K562 (cell line): ENCODE data around the gene PPM1F. TPM values are rescaled to one million over a fixed set of nuclear protein-coding genes. Genes with fewer than 3 reads are reported as not detected.
A peak's percentile ranks its signal among the peaks of the same experiment; 100 is the strongest.

ENCODE experiments used
- AFF4 ChIP-seq: sonication (generic); formaldehyde crosslinking; IDR thresholded peaks from 2 replicates; pipeline ENCODE4 v1.8.0; 2023; ENCODE audit warnings: mild to moderate bottlenecking, missing genetic modification reagents
- ARID3B ChIP-seq: fragments of 250-450 bp; sonication (Bioruptor Pico); IDR thresholded peaks from 2 replicates; pipeline ENCODE4 v1.4.0; 2020; ENCODE audit warnings: borderline replicate concordance
- ASH1L ChIP-seq: fragments of 450-650 bp; IDR thresholded peaks from 2 replicates; pipeline ENCODE4 v1.6.1; 2018; ENCODE audit warnings: borderline replicate concordance, mild to moderate bottlenecking, low read depth; ENCODE audit not compliant: partially characterized antibody
- BHLHE40 ChIP-seq: IDR thresholded peaks from 2 replicates; pipeline ENCODE4 v1.6.1; 2011; ENCODE audit warnings: low read length, improper control_type of control experiment
- CREB1 ChIP-seq, 2 experiments: sonication (generic) in 1 of 2; formaldehyde crosslinking in 1 of 2; IDR thresholded peaks; 2 replicates each; pipeline versions ENCODE4 v1.6.1 to v1.8.0; 2012 to 2022; ENCODE audit warnings: inconsistent platforms in 1 of 2, mild to moderate bottlenecking in 1 of 2, missing genetic modification reagents in 1 of 2, moderate library complexity in 1 of 2
- CTBP1 ChIP-seq: fragments of 450-650 bp; IDR thresholded peaks from 2 replicates; pipeline ENCODE4 v1.6.1; 2016; ENCODE audit warnings: borderline replicate concordance
- DIDO1 ChIP-seq: fragments of 450-650 bp; IDR thresholded peaks from 2 replicates; pipeline ENCODE4 v1.6.1; 2016; ENCODE audit warnings: low read depth, missing biosample characterization, missing genetic modification characterization
- ESRRA ChIP-seq: fragments of 450-650 bp; IDR thresholded peaks from 2 replicates; pipeline ENCODE4 v1.6.1; 2014; ENCODE audit warnings: low read depth, mild to moderate bottlenecking, moderate library complexity, borderline replicate concordance
- HDGF ChIP-seq: fragments of 450-650 bp; IDR thresholded peaks from 2 replicates; pipeline ENCODE4 v1.6.1; 2016
- JUN ChIP-seq, 2 experiments: sonication (generic) in 1 of 2; formaldehyde crosslinking in 1 of 2; IDR thresholded peaks; 2 replicates each; pipeline versions ENCODE4 v1.6.1 to v1.8.0; 2012 to 2022; ENCODE audit warnings: borderline replicate concordance in 2 of 2, mild to moderate bottlenecking in 2 of 2, improper control_type of control experiment in 1 of 2, low read depth in 1 of 2, low read length in 1 of 2, missing genetic modification reagents in 1 of 2
- KDM2B ChIP-seq: fragments of 250-450 bp; sonication (Bioruptor Pico); IDR thresholded peaks from 2 replicates; pipeline ENCODE4 v1.8.0; 2021; ENCODE audit warnings: mild to moderate bottlenecking, moderate library complexity
- POLR2AphosphoS2 ChIP-seq: IDR thresholded peaks from 2 replicates; pipeline ENCODE4 v1.6.1; 2012; ENCODE audit warnings: low read length, improper control_type of control experiment
- RBFOX2 ChIP-seq: fragments of 200-400 bp; formaldehyde crosslinking; IDR thresholded peaks from 2 replicates; pipeline ENCODE4 v1.6.1; 2017; ENCODE audit warnings: low read depth, mild to moderate bottlenecking, low read length, moderate library complexity
- RNF219 ChIP-seq: fragments of 250-450 bp; sonication (Bioruptor Pico); IDR thresholded peaks from 2 replicates; pipeline ENCODE4 v1.5.0; 2022; ENCODE audit warnings: mild to moderate bottlenecking
- SMARCB1 ChIP-seq: IDR thresholded peaks from 2 replicates; pipeline ENCODE4 v1.6.1; 2011; ENCODE audit warnings: improper control_type of control experiment, low read depth; ENCODE audit not compliant: insufficient read length
- SNRNP70 ChIP-seq: fragments of 200-400 bp; formaldehyde crosslinking; optimal IDR thresholded peaks from 2 replicates; pipeline ENCODE3; 2017; ENCODE audit warnings: low read depth, low read length
- TCF15 ChIP-seq: fragments of 250-450 bp; sonication (Bioruptor Pico); IDR thresholded peaks from 2 replicates; pipeline ENCODE4 v1.8.0; 2022; ENCODE audit warnings: moderate library complexity, mild to moderate bottlenecking, inconsistent platforms
- XRCC5 ChIP-seq: fragments of 200-400 bp; formaldehyde crosslinking; IDR thresholded peaks from 2 replicates; pipeline ENCODE4 v1.6.1; 2017; ENCODE audit warnings: low read depth, mild to moderate bottlenecking, low read length
- ZNF3 ChIP-seq: fragments of 250-450 bp; sonication (Bioruptor Pico); IDR thresholded peaks from 2 replicates; pipeline ENCODE4 v1.5.0; 2021; ENCODE audit warnings: mild to moderate bottlenecking, moderate library complexity
- polyA plus RNA-seq, 8 experiments: library from polyadenylated mRNA; depleted of rRNA in 4 of 8; stranded (reverse) in 5 of 8; unstranded in 3 of 8; fragments of >200 nt; fragmentation: Nextera tagmentation in 2 of 8; fragmentation: Illumina TruSeq in 1 of 8; extraction: Ambion mirVana in 2 of 8; extraction: Trizol in 1 of 8; gene quantifications; 2 replicates each; pipeline versions ENCODE4 v1.2.1 to v1.2.3, GENCODE V29; 2011 to 2014; ENCODE audit warnings: inconsistent platforms in 1 of 8, missing spikeins in 1 of 8
- total RNA-seq, 7 experiments: library from RNA; depleted of rRNA in 6 of 7; stranded (reverse); fragments of >200 nt in 6 of 7; fragmentation: Illumina TruSeq in 2 of 7; extraction: Trizol in 2 of 7; gene quantifications; 2 replicates each; pipeline versions ENCODE4 v1.2.1 to v1.2.3, GENCODE V29; 2011 to 2021; ENCODE audit warnings: low replicate concordance in 1 of 7

PPM1F gene
- total and polyA plus RNA-seq, 9 of the 15 experiments (the other 6 are each of a cell fraction or from before 2014, with no cell fraction given), result 2.1 to 159 (median 64.0) TPM

GRCh38 chr22:21917181-21917958, 35.3 kb downstream of the PPM1F start (continued):
- TF ChIP-seq AFF4 (CRISPR knock-in tag) (0 out of 2 replicates have a peak, but pooled peaks have one; percentile 31), RNF219 (CRISPR knock-in tag) (no peak), SNRNP70 (peak; percentile 20), CTBP1 (no peak), BHLHE40 (peak; percentile 15; the same call in 1 of the 2 replicates), XRCC5 (no peak), KDM2B (0 out of 2 replicates have a peak, but pooled peaks have one; percentile 14), ASH1L (no peak), CREB1 (IDR thresholded peaks at IDR 0.05) (peak; percentile 14; the same call in 1 of the 2 replicates), CREB1 (CRISPR knock-in tag; IDR thresholded peaks at IDR 0.05) (peak; percentile 20; the same call in 1 of the 2 replicates), RBFOX2 (peak; percentile 25; the same call in 1 of the 2 replicates), ZNF3 (CRISPR knock-in tag) (no peak), ARID3B (CRISPR knock-in tag) (no peak), DIDO1 (tag) (no peak), JUN (IDR thresholded peaks at IDR 0.05; ENCODE audit: borderline replicate concordance, low read depth, low read length) (no peak), JUN (CRISPR knock-in tag; IDR thresholded peaks at IDR 0.05; ENCODE audit: borderline replicate concordance) (no peak), HDGF (no peak), POLR2AphosphoS2 (no peak), TCF15 (CRISPR knock-in tag) (no peak), ESRRA (no peak), SMARCB1 (no peak)
